Measurements from ENCODE around the gene LRCH4.
"Not testable (repeated sequence)": the region's sequence is repeated elsewhere in the genome, so short reads cannot be mapped to it uniquely, and the experiment has no call there.

LRCH4 gene

DNA sequence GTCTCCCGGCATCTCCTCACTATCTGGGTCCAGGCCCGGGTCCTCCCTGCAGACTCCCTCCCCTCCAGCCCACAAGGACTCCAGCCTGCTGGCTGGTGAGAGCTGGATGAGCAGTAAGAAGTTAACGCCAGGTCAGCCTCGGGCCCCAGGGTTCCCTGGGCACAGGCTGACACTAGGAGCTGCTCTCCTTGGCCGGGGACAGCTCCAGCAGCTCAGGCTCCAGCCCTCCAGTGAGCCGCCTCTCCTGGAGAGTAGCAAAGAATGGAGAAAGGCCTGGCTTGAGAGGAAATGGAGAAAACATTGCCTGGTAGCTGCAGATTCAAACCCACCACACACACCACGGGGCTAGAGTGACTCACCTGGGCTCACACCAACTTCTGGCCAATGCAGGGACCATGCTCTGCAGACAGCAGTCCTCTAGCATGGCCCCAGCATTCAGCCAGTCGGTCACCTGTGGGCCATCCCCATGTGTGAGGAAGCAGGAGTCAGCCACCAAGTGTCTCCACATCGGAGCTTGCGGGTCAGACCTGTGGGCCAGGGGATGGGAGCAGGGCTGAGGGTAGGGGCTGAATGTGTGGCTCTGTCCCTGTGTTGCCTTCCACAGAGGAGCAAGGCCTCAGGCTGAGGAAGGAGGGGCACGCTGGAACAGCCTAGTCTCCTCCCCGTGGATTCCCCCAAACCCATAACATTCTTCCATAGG is 18.7 kb downstream of the LRCH4 start:
- no peak for DNase-seq

DNA sequence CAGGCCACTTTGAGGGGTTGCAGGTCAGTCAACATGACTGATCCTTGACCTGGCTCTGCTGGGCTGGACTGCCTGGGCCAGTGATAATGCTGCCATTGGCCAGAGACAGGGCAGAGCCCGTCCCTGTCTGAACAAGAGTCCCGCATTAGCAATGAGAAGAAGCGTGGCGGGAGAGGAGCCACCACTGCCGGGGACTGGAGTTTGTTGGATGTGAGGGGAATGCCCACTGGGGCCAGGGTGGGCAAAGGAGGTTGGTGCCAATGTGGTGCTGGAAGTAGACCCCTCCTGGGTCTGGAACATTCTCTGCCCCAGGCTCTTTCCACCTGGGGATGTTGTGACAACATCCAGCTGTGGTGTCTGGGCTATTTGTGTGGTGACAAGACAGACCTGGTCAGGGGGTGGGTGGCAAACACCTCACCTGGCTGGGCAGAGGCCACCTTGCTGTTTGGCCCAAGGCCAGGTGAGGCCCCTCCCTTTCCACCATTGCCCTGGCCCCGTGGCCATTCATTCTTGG is 19.9 kb downstream of the LRCH4 start:
- DNase-seq, result no peak

GRCh38 chr7:100565133-100565571 is 20.8 kb downstream of the LRCH4 start:
- DNase-seq, result no peak

DNA sequence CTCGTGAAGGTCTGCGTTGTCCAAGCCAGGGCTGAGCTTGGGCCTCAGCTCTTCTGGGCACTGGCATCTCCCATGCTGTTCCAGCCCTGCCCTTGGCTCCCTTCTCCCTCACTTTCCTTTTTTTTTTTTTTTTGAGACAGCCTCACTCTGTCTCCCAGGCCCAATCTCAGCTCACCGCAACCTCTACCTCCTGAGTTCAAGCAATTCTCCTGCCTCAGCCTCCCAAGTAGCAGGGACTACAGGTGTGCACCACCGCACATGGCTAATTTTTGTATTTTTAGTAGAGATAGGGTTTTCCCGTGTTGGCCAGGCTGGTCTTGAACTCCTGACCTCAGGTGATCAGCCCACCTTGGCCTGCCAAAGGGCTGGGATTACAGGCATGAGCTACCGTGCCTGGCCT is 21.5 kb downstream of the LRCH4 start:
- not testable (repeated sequence) for DNase-seq

DNA sequence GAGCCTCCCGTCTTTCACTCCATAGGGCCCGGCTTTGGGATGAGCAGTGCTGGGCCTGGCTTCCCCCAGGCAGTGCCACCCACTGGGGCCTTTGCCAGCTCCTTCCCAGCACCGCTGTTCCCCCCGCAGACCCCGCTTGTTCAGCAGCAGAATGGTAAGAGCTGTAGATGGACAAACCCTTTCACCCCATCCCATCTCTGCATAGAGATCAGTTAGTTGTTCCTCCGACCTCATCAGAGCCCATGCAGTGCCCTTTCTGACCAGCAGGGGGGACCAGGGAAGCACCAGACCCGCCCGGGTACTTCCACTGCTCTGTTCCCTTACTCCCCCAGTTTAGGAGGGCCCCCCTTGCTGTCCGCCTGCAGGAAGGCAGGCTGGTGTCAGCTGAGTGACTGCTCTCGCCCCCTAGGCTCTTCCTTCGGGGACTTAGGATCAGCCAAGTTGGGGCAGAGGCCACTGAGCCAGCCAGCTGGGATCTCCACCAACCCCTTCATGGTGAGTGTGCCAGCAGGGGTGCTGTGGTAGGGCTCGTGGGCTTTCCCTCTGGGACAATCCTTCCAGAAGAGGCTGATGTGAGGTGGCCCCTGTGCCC is 22.0 kb downstream of the LRCH4 start:
- DNase-seq, result no peak

GRCh38 chr7:100563100-100563564 is 22.8 kb downstream of the LRCH4 start:
- DNase-seq, result no peak

GRCh38 chr7:100562195-100563099 is 23.5 kb downstream of the LRCH4 start:
- DNase-seq, result no peak

- no peak for DNase-seq
Measured at GRCh38 chr7:100561491-100562194, 24.3 kb downstream of the LRCH4 start.

DNA sequence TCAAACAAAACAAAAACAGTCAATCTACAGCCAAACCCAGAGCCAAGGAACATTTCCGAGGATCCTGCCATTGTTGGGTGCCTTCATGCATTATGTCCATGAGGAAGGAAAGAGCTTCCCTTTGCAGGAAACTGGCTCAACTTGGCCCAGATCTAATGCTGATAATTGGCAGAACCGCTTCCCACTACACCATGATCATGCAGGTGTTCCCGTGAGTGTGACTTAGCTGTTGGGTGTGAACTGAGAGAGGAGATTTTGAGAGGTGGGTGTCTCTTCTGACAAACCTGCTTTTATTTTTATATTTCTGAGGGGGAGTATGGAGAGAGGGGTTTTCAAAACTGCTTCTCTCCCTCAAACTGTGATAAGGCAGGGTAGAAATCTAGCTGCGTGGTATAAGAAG is 26.8 kb downstream of the LRCH4 start:
- DNase-seq, result no peak

DNA sequence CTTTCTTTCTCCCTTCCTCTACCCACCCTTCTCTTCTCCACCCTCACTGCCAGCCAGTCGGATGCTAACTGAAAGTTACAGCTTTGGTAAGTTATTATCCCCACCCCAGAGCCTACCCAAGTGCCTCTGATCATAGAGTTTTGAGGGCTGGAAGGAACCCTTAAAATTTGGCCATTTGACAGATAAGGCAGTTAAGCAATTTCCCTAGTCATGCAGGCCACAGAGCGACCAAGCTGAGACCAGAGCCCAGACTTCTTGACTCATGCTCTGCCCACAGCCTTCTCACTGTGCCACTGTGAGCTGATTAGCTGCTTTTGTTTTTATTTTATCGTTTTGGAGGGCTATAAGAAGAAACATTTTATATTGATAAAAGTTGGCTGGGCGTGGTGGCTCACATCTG is 29.4 kb downstream of the LRCH4 start:
- no peak for DNase-seq

GRCh38 chr7:100555701-100556100 is 30.2 kb downstream of the LRCH4 start:
- DNase-seq, result no peak

DNA sequence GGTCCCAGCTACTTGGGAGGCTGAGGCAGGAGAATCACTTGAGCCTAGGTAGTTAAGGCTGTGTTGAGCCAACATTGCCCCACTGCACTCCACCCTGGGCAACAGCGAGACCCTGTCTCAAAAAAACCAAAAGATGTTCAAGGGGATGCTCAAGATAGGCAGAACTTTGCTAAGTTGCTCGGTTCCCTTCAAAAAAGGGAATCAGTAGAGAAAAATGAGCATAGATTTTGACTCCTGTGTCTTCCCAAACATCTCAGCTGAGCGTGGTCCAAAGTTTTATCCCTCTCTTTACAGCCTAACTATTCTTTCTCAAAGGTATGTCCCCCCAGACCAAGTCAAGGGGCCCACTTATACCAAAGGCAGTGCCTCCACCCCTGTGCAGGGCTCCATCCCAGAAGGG is 32.9 kb downstream of the LRCH4 start:
- DNase-seq, result no peak

DNA sequence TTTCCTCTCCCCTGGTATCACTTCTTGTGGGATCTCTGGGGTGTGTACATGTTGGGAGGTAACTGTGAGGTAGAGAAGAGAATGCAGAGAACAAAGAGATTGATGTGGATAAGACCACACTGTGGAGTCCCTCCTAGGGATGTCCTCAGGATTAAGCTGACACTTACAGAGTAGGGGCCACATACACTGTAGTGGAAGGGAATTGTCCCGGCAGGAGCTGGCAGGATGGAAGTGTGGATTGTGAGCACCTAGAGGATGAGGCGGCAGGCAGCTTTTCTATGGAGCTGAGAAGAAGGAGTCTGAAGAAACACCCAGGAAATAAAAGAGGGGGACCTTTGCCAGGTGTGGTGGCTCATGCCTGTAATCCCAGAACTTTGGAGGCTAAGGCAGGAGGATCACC is 33.4 kb downstream of the LRCH4 start:
- DNase-seq, result no peak

GRCh38 chr7:100548446-100548845 is 37.5 kb downstream of the LRCH4 start:
- not testable (repeated sequence) for DNase-seq

- DNase-seq, result no peak
Measured at GRCh38 chr7:100547872-100548271, 38.1 kb downstream of the LRCH4 start.

- no peak for DNase-seq
Measured at GRCh38 chr7:100546926-100547800, 38.8 kb downstream of the LRCH4 start.

GRCh38 chr7:100546129-100546925 is 39.6 kb downstream of the LRCH4 start:
- DNase-seq, result no peak

DNA sequence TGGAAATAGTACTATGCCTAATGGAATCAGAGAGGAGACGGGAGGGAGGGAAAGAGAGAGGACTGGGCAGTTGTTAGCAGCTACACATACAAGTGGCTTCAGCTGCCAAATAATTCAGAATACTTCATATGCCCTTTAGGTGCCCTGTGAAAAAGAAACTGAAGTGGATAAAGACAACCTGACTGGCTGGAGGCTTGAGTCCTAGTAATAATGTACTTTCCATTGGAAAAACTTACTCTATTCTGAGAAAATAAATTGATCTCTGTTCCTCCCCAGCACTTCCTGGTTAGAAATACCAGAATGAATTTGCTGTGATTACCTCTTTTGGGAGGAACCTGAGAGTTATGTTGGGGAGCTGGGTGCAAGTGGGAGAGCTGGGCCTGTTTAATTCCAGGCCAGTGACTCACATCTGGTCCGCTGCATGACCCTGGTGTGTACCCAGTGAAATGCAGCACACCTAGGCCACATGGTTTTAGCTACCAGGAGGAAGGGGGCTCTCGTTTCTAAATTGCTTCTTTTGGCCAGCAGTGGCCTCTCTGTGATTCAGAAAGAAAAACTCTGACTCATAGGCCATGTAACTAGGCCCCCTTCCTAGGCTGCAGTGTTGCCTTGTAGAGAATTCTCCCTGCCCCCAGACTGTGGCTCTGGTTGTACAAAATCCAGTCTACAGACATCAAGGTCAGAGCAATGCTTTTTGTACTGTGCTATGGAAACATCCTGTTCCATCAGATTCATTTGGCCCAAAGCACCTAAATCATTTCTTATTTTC is 40.4 kb downstream of the LRCH4 start:
- DNase-seq, result no peak

DNA sequence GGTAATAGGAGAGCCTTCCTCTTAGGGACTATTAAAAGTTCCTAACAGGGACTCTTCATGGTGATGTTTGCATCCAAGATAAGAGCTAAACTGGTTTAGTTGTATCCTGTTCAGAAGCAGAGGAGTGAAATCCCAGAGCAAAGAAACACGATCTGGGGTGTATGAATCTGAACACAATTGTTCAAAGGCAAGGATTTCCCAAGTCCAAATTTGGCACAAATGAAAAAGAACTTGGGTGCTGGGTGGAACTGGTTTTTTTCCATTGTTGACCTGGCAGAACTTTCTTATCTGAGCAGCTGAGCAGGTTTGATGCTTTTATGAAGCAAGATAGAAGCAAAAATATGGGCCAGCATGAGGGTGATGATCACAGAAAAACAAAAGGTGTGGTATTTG is 41.0 kb downstream of the LRCH4 start:
- DNase-seq, result no peak

GRCh38 chr7:100544386-100544785 is 41.5 kb downstream of the LRCH4 start:
- no peak for DNase-seq

All from DMS79 (cell line).